ENCODE measurements around the gene INHBE.
"Not testable (repeated sequence)": the region's sequence is repeated elsewhere in the genome, so short reads cannot be mapped to it uniquely, and the experiment has no call there.

The INHBE gene

DNA sequence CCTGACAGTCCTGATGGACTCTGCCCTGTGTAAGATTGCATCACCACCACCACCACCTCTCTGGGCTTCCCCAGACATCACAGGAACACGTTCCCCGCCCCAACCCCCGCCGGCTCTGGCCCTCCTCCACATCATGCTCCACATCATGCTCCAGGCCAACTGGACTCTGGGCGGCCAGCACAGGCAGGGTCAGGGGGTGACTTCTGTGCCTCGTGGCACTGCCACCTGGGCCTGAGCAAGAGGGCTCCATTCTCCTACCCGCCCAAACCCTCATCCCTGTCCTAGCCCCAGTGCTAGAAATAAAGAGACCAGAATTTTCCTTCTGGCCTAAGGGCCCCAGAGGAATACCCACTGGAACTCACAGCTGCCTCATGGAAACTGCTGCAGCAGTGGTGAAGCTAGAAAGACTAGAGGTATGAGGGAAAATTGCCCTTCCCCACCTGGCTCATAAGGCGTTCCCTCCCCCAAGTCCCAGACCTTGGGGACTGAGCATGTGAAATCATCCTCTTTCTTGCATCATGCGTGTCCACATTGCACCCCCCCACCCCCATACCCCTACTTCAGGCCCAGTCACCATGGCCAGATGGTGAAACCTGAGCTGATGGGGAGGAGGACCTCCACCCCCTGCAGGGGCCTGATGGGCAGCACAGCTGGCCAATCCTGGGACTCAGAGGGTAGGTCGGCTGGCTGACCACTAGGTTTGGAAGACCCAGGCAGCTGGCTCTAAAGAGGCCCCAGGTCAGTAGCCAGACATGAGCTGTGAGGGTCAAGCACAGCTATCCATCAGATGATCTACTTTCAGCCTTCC, at the start of gene INHBE:
TSS of gene INHBE (plus strand) at position 742 of the 808 bp plus-strand sequence. CDS start 230 bp downstream, outside the sequence.
- peak; percentile 82 for DNase-seq

- DNase-seq: no peak
These were observed 44.6 kb upstream of the INHBE start for GRCh38 chr12:57410534-57410933.

GRCh38 chr12:57414160-57414559, 40.9 kb upstream of the INHBE start:
- not testable (repeated sequence) for DNase-seq

- DNase-seq: no peak
These were observed 40.0 kb upstream of the INHBE start for GRCh38 chr12:57415088-57415487.

DNA sequence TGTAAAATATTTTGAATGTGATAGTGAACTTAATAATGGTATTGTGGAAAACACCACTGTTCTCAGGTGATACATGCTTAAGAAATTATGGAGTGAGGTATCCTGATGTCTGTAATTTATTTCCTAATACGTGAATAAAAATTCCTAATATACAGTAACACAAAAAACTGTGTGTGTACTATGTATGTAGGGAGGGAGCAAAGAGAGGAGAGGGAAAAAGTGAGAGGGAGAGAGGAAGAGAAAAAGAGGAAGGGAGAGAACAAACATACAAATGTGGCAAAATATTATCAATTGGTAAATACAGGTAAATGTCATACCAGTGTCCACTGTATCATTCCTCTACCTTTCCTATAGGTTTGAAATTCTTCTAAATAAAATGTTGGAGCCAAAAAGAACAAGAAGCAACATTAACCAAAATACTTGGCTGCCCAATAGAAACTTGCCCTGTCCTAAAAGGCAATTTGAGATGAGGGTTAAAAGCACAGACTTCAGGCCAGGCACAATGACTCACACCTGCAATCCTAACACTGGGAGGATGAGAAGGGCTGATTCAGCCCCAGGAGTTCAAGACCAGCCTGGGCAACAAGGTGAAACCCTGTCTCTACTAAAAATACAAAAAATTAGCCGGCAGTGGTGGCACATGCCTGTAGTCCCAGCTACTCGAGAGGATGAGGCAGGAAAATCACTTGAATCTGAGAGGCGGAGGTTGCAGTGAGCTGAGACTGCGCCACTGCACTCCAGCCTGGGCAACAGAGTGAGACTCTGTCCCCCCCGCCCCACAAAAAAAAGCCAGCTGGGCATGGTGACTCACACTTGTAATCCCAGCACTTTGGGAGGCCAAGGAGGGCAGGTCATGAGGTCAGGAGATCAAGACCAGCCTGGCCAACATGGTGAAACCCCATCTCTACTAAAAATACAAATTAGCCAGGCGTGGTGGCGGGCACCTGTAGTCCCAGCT, 38.8 kb upstream of the INHBE start:
- no peak for DNase-seq

DNA sequence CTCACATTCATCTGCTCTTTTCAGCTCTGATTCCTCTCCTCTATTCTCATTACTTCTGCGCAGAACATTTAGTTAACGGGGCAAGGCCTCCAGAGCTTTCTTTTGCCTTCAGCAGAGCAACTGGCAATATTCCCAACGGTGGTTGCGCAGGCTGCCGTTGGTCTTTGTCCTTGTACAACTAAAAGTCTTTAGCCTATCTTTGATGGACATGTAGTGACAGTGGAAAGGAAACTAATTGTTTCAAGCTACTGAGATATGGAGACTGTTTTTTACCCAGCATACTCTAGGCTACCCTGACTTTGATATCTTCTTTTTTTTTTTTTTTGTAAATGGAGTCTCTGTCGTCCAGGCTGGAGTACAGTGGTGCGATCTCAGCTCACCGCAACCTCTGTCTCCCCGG, 36.9 kb upstream of the INHBE start:
- DNase-seq: no peak

DNA sequence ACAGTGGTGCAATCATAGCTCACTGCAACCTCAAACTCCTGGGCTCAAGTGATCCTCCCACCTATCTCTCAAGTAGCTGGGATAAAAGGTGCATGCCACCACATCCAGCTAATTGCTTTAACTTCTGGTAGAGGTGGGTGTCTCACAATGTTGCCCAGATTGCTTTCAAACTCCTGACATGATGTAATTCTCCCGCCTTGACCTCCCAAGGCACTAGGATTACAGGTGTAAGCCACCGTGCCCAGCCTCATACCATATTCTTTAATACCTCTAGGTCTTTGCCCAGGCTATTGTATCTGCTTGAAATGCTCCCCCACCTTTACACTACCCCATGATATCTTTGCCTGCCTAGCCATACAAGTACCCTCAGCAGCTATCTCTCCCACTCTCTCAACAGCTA, 35.6 kb upstream of the INHBE start:
- DNase-seq: no peak

DNA sequence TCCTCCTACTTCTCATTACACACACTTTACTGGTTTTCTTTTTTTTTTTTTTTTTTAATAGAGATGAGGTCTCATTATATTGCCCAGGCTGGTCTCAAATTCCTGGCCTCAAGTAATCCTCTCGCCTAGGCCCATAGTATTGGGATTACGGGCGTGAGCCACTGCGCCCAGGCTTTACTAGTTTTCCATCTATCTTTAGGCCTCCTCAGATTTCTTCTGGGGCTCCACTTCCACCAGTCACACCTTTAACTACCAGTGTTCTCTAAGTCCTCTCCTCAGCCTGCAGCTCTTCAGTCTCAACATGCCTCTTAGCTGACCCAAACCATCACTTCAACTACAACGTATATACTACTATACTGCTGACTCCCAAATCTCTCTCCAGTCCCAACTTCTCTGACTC, 34.6 kb upstream of the INHBE start:
- no peak for DNase-seq

DNA sequence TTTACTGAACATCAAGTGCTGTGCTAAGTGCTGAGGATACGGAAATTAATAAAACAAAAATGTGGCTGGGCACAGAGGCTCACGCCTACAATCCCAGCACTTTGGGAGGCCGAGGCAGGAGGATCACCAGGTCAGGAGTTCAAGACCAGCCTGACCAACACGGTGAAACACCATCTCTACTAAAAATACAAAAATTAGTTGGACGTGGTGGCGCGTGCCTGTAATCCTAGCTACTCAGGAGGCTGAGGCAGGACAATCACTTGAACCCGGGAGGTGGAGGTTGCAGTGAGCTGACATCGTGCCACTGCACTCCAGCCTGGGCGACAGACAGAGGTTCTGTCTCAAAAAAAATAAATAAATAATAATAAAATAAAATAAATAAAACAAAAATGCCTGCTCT, 28.2 kb upstream of the INHBE start:
- DNase-seq: not testable (repeated sequence)

DNA sequence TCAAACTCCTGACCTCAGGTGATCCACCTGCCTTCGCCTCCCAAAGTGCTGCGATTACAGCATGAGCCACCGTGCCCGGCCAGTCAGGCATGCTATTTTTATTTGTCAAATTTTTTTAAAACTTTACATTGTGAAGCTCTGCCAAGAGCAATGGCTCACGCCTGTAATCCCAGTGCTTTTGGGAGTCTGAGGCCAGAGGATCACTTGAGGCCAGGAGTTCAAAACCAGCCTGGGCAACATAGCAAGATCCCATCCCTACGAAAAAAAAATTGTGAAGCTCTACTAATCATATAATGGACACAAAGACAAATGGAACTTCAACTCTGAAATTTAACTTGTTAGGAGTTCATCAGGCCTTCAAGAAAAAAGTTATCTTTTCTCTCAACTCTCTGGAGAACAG, 26.1 kb upstream of the INHBE start:
- no peak for DNase-seq

- DNase-seq: no peak
These were observed 25.5 kb upstream of the INHBE start for GRCh38 chr12:57429473-57430111.

DNA sequence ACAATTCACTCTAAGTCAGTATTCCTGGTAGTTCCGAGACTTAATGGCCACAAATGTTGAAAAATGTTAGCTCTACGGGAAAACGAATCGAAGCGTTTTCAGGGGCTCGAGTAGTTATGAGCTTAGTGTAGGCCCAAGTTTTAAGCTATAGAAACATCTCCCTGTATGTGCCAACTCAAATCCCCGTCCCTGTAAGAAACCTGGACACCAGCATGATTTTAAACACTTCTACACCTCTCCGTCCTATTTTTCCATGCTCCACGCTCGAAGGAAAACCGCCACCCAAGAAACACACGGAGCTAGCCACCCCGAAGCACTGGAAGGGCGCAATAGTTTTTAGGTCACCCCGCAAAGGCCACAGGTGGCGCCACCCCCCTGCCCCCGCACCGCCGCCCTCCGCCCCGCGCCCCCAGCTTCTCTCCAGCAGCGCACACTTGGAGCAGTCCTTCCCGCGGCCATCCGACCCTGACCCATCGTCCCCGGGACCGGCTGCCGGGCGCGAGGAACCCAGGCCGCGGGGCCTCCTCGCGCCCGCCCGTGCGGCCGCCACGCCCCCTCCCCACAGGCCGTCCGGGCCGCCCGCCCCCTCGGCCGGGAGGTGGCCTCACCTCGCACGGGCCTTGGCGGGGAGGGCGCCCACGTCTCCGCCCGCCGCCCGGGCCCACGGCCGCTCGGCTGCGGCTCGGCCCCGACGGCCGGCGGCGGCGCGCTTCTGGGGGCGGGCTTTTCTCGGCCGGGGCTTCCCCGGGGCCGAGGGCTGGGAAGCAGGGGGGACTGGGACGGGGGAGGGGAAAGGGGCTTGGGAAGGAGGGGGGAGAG, 24.8 kb upstream of the INHBE start:
- DNase-seq: peak; percentile 86

DNA sequence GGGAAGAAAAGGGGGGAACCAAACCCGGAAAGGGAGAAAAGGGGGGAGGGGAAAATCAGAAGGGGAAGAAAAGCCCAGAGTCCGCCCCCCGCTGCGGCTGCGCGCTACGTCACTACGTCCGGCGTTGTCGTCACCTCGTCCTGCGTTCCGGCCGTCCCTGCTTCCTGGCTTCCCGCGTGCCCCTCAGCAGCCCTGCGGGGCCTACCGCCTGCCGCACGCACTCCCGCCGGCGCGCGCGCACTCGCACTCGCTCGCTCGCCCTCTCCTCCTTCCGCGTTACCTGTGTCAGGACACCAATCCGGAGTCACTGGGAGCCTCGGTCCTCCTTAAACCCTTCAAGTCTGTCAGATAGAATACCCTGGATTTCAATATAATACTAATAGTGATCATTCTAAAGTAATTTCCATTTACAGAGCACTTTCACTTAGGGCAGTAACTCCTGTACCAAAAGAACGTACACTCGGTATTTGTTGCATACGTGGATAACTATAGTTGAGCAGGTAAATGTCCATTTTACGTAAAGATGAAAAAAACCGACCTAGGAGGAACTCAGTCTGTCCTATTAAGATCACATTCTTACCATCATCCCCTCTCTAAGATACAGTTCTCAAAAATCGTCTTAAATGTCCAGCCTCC, 24.1 kb upstream of the INHBE start, which contains the start of gene R3HDM2:
TSS of gene R3HDM2 (minus strand) at position 113 of the 636 bp plus-strand sequence. CDS start 120,615 bp downstream, outside the sequence.
- DNase-seq: peak; percentile 96

- no peak for DNase-seq
These were observed 23.4 kb upstream of the INHBE start for GRCh38 chr12:57431654-57432188.

GRCh38 chr12:57433370-57433769, 21.7 kb upstream of the INHBE start:
- DNase-seq: no peak

- no peak for DNase-seq
These were observed 20.4 kb upstream of the INHBE start, which contains the start of gene INHBC for GRCh38 chr12:57434517-57435223. Gene INHBC (plus strand): TSS chr12:57434784. CDS start chr12:57434887, 103 bp downstream.

DNA sequence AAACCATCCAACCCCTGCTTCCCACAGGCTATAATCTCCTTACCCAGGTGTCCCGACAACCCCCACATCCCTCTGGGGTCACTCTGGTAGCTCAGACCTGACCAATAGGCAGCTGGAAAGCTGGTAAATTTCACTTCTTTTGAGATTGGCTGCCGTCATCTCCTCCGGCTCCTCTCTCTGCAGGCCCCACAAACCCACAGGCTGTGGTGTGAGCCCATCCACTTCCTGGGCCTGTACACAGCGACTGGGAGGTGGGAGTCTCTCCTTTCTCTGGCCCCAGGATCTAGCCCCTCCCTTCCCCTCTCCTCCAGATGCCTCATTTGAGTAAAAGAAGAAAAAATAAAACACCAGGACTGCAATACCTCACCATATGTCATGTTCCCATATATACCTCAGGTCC, 19.8 kb upstream of the INHBE start:
- DNase-seq: no peak

DNA sequence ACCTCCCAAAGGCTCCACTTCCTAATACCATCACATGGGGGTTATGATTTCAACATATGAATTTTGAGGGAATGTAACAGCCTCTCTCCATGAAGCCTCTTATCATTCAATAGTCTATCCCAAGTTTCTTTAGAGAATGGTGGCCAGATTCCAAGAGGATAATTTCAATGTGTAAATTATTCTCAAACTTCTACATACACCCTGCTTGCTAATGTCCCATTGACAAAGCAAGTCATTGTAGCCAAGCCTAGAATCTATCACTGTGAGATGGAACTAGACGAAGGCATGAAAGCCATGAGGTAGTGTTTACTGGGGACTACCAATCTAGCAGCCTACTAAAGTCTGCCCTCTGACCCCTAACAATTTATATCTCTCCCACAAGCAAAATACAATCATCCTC, 16.7 kb upstream of the INHBE start:
- no peak for DNase-seq

DNA sequence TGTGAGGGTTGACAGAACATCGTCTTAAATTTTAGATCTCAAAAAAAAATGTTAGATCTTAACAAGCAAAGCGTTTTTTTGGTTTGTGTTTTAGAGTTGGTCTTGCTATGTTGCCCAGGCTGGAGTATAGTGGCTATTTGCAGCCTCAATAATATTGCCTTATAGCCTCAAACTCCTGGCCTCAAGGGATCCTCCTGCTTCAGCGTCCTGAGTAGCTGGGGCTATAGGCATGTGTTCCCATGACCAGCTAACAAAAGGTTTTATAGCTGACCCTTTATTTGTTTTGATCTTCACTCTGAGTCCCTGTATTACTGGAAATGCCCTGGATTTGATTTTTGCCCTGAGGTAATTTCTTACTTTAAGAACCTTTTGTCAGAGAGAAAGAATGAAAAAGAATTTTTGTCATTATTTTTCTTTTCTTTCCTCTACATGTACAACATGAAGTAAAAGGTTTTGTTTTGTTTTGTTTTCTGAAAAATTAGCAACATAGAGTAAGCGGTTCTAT, 15.3 kb upstream of the INHBE start:
- no peak for DNase-seq

DNA sequence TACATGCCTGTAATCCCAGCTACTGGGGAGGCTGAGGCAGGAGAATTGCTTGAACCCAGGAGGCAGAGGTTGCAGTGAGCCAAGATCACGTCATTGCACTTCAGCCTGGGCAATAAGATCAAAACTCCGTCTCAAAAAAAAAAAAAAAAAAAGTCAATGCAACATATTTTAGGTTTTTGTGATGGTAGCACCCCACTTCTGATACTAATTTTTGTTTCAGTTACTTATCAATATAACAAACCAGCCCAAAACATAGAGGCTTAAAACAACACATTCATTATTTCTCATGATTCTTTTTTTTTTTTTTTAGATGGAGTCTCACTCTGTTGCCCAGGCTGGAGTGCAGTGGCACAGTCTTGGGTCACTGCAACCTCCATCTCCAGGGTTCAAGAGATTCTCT, 13.7 kb upstream of the INHBE start:
- not testable (repeated sequence) for DNase-seq

Measured in NCI-H146 (cell line).